IPS-20b (cell line): ENCODE measurements around the gene COX8C.
"Not testable (repeated sequence)": the region's sequence is repeated elsewhere in the genome, so short reads cannot be mapped to it uniquely, and the experiment has no call there.

Source experiments
- H3K27ac ChIP-seq: one replicate; pipeline ENCODE4 v1.5.1; 2013; ENCODE audit warnings: low read length
- H3K27me3 ChIP-seq: 2 replicates; pipeline ENCODE4 v1.6.1; 2013; ENCODE audit warnings: mild to moderate bottlenecking, low read length, inconsistent platforms; ENCODE audit not compliant: insufficient read depth
- H3K36me3 ChIP-seq: 2 replicates; pipeline ENCODE4 v1.6.1; 2013; ENCODE audit warnings: low read depth, mild to moderate bottlenecking, inconsistent platforms, low read length, moderate library complexity; ENCODE audit not compliant: insufficient read depth
- H3K4me1 ChIP-seq: 2 replicates; pipeline ENCODE4 v1.6.1; 2013; ENCODE audit warnings: mild to moderate bottlenecking, control low read depth, inconsistent platforms, low read length, moderate library complexity; ENCODE audit not compliant: insufficient read depth
- H3K4me3 ChIP-seq: 2 replicates; pipeline ENCODE4 v1.5.1; 2013; ENCODE audit warnings: mild to moderate bottlenecking, low read length, inconsistent platforms
- H3K9ac ChIP-seq: 2 replicates; pipeline ENCODE4 v1.6.1; 2013; ENCODE audit warnings: low read depth, mild to moderate bottlenecking, inconsistent platforms, low read length, moderate library complexity
- H3K9me3 ChIP-seq: 2 replicates; pipeline ENCODE4 v1.6.1; 2013; ENCODE audit warnings: mild to moderate bottlenecking, low read depth, low read length, inconsistent platforms; ENCODE audit not compliant: insufficient read depth

The COX8C gene

DNA sequence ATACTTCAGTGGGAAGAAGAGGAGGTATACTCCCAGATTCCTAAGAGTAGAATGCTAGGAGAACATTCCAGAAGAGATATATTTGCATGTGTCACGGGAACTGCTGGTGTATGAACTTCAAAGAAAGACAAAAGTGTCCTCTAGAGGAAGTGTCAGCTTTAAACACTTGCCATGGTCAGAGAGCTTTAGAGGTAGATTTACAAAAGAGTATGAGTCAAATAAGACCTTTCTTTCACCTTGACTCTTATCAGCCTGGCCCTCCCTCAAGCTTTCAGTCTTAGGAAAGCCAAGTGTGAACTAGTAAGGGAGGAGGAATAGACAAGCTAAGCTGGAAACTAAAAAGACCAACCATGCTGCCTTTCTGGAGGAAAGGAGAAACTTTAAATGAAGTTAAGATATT is 34.7 kb downstream of the COX8C start:
- no peaks in the 10 kb centered on the region for H3K27me3 ChIP-seq
- H3K4me3 ChIP-seq = no peak overlapping the region
- no peaks in the 10 kb centered on the region for H3K9me3 ChIP-seq
- no peaks in the 10 kb centered on the region for H3K4me1 ChIP-seq
- H3K27ac ChIP-seq = no peak overlapping the region
- no peak overlapping the region for H3K9ac ChIP-seq
- H3K36me3 ChIP-seq = no peaks in the 10 kb centered on the region

DNA sequence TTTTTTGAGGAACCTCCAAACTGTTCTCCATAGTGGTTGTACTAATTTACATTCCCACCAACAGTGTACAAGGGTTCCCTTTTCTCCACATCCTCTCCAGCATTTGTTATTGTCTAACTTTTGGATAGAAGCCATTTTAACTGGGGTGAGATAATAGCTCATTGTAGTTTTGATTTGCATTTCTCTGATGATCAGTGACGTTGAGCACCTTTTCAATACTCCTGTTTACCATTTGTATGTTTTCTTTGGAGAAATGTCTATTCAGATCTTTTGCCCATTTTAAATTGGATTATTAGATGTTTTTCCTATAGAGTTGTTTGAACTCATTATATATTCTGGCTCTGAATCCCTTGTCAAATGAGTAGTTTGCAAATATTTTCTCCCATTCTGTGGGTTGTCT is 37.3 kb downstream of the COX8C start:
- not testable (repeated sequence) for H3K9me3 ChIP-seq, H3K4me1 ChIP-seq, H3K4me3 ChIP-seq, H3K27ac ChIP-seq, H3K9ac ChIP-seq, H3K27me3 ChIP-seq, H3K36me3 ChIP-seq

DNA sequence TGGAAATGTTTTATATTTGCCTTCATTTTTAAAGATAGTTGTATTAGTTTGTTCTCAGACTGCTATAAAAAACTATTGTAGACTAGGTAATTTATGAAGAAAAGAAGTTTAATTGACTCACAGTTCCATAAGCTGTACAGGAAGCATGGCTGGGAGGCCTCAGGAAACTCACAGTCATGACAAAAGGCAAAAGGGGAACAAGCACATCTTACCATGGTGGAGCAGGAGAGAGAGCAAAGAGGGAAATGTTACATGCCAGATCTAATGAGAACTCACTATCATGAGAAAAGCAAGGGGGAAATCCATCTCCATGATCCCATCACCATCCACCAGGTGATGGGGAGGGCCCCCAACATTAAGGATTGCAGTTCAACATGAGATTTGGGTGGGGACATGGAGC is 48.2 kb downstream of the COX8C start:
- no peaks in the 10 kb centered on the region for H3K27me3 ChIP-seq
- H3K9ac ChIP-seq = no peak overlapping the region
- H3K9me3 ChIP-seq = no peaks in the 10 kb centered on the region
- no peak overlapping the region for H3K27ac ChIP-seq
- H3K36me3 ChIP-seq = no peaks in the 10 kb centered on the region
- no peak overlapping the region for H3K4me3 ChIP-seq
- no peaks in the 10 kb centered on the region for H3K4me1 ChIP-seq

- Histone ChIP-seq H3K4me3 (no peak overlapping the region), H3K9me3 (no peaks in the 10 kb centered on the region), H3K36me3 (no peaks in the 10 kb centered on the region), H3K27ac (no peak overlapping the region), H3K4me1 (no peaks in the 10 kb centered on the region), H3K27me3 (no peaks in the 10 kb centered on the region), H3K9ac (no peak overlapping the region)
Measured at GRCh38 chr14:93396456-93396855, 49.5 kb downstream of the COX8C start.
